CD4-positive, alpha-beta memory T cell (primary cell): ENCODE measurements around the gene UGT1A9. TPM values are rescaled to one million over a fixed set of nuclear protein-coding genes. Genes with fewer than 3 reads are reported as not detected.
"Not testable (repeated sequence)": the region's sequence is repeated elsewhere in the genome, so short reads cannot be mapped to it uniquely, and the experiment has no call there.

ENCODE experiments used
- CTCF ChIA-PET: fragments of 350-600 bp; sonication (Branson Sonifier 250); formaldehyde crosslinking; loops from one replicate; lab custom pipeline; 2021; ENCODE audit warnings: inconsistent platforms; ENCODE audit not compliant: partially characterized antibody; lab: Charles Lee
- POLR2A ChIA-PET: fragments of 350-600 bp; sonication (Branson Sonifier 250); formaldehyde crosslinking; loops from one replicate; lab custom pipeline; 2021; ENCODE audit not compliant: partially characterized antibody; lab: Charles Lee
- DNase-seq, 5 donors: peaks; one replicate each; pipeline versions ENCODE4 v3.0.0 to v3.0.0-alpha.2; 2020 to 2022; ENCODE audit warnings: mixed read lengths in 1 of 5
- H3K27ac ChIP-seq: one replicate; pipeline ENCODE4 v1.7.0; 2013; ENCODE audit warnings: low read depth, low read length
- H3K27me3 ChIP-seq: 2 replicates; pipeline ENCODE4 v1.7.0; 2013; ENCODE audit warnings: mild to moderate bottlenecking, low read length, moderate library complexity; ENCODE audit not compliant: insufficient read depth
- H3K36me3 ChIP-seq: 2 replicates; pipeline ENCODE4 v1.7.0; 2013; ENCODE audit warnings: mild to moderate bottlenecking, low read length, moderate library complexity; ENCODE audit not compliant: insufficient read depth
- H3K4me1 ChIP-seq: 2 replicates; pipeline ENCODE4 v1.7.0; 2013; ENCODE audit warnings: mild to moderate bottlenecking, low read length, moderate library complexity; ENCODE audit not compliant: insufficient read depth
- H3K4me3 ChIP-seq, 2 donors: one replicate each; pipeline ENCODE4 v1.7.0; 2013; ENCODE audit warnings: low read length in 2 of 2, mild to moderate bottlenecking in 1 of 2
- H3K9me3 ChIP-seq, 2 donors: one replicate each; pipeline ENCODE4 v1.7.0; 2013; ENCODE audit warnings: low read length in 2 of 2, control low read depth in 1 of 2; ENCODE audit not compliant: control insufficient read depth in 1 of 2
- H3K27ac Mint-ChIP-seq, 7 donors: one replicate each; pipeline ENCODE4 v1.8.0; 2020 to 2021; ENCODE audit warnings: mixed read lengths in 7 of 7, mild to moderate bottlenecking in 6 of 7, inconsistent platforms in 3 of 7, moderate library complexity in 3 of 7
- H3K27me3 Mint-ChIP-seq, 2 donors: one replicate each; pipeline ENCODE4 v1.8.0; 2020 to 2021; ENCODE audit warnings: mixed read lengths in 2 of 2
- H3K36me3 Mint-ChIP-seq, 2 donors: one replicate each; pipeline ENCODE4 v1.8.0; 2020 to 2021; ENCODE audit warnings: mixed read lengths in 2 of 2, inconsistent platforms in 1 of 2, mild to moderate bottlenecking in 1 of 2
- H3K4me1 Mint-ChIP-seq, 4 donors: one replicate each; pipeline ENCODE4 v1.8.0; 2020 to 2021; ENCODE audit warnings: mixed read lengths in 4 of 4, mild to moderate bottlenecking in 1 of 4
- H3K4me3 Mint-ChIP-seq, 8 donors: one replicate each; pipeline ENCODE4 v1.8.0; 2020 to 2021; ENCODE audit warnings: mixed read lengths in 8 of 8, mild to moderate bottlenecking in 7 of 8, moderate library complexity in 6 of 8, inconsistent platforms in 3 of 8
- H3K9me3 Mint-ChIP-seq, 8 donors: one replicate each; pipeline ENCODE4 v1.8.0; 2020 to 2021; ENCODE audit warnings: mixed read lengths in 8 of 8, mild to moderate bottlenecking in 5 of 8, inconsistent platforms in 3 of 8, moderate library complexity in 1 of 8
- intact Hi-C: fragments of 100-400 bp; cut with micrococcal nuclease; formaldehyde crosslinking; loops from one replicate; pipeline ENCODE4 v1.15.1; 2023
- polyA plus RNA-seq, 2 donors: library from polyadenylated mRNA; unstranded; fragments of 300-500 nt; fragmentation: Illumina TruSeq; gene quantifications; one replicate each; pipeline ENCODE4 v1.2.3, GENCODE V29; 2021
- total RNA-seq, 2 experiments: library from RNA; stranded (reverse); gene quantifications; one replicate each; pipeline ENCODE4 v1.2.3, GENCODE V29; 2021

Gene UGT1A9
- total and polyA plus RNA-seq, 4 experiments from 2014 or later = not detected

- H3K27me3 Mint-ChIP-seq = peaks cover 22 to 31% of the 10 kb centered on the region in 2 donors
- POLR2A ChIA-PET = no interaction called here
Observed at GRCh38 chr2:233650981-233651380, 20.7 kb upstream of the UGT1A9 start.

DNA sequence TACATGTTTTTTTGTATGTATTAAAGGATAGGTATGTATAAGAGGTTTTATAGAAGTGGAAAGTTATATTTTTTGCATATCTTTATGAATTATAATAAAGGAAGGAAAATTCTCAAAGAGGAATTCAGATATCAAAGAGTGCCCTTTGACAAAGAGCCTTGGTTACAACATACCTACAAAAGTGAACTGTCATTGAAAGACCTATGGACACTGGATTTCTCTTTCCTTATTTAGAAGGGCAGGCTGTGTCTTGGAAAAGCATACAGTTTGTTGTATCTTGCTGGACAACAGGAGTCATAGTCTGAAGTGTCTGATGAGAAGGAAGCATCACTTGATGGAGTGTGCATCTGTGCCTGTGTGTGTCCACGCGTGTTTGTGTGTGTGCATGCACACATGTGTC is 20.3 kb upstream of the UGT1A9 start:
- peaks cover 22 to 30% of the 10 kb centered on the region in 2 donors for H3K27me3 Mint-ChIP-seq
- H3K9me3 Mint-ChIP-seq = peaks cover under 1 to 15% (median 11%) of the 10 kb centered on the region in 8 donors
- Histone ChIP-seq H3K27me3 (no peaks in the 10 kb centered on the region), H3K4me1 (no peaks in the 10 kb centered on the region), H3K4me3 (no peak overlapping the region), H3K9me3 (no peaks in the 10 kb centered on the region), H3K27ac (no peak overlapping the region), H3K36me3 (no peaks in the 10 kb centered on the region)
- H3K36me3 Mint-ChIP-seq = peaks cover 5 to 7% of the 10 kb centered on the region in 2 donors
- CTCF ChIA-PET = no interaction called here
- H3K4me1 Mint-ChIP-seq = peaks cover 0 to 1% (median 0%) of the 10 kb centered on the region in 4 donors
- POLR2A ChIA-PET = no interaction called here
- H3K27ac Mint-ChIP-seq = no peak overlapping the region
- no peak for DNase-seq
- no peak overlapping the region for H3K4me3 Mint-ChIP-seq
- intact Hi-C loops = no loop called here

More at GRCh38 chr2:233650981-233651380, 20.7 kb upstream of the UGT1A9 start:
- DNase-seq = no peak
- Mint-ChIP-seq H3K4me1 (no peaks in the 10 kb centered on the region), H3K27ac (no peak overlapping the region), H3K9me3 (peaks cover 2 to 17% (median 14%) of the 10 kb centered on the region in 8 donors), H3K36me3 (peaks cover 6 to 9% of the 10 kb centered on the region in 2 donors), H3K4me3 (no peak overlapping the region)
- CTCF ChIA-PET = no interaction called here
- intact Hi-C loops = no loop called here
- no peaks in the 10 kb centered on the region for H3K4me1 ChIP-seq
- H3K9me3 ChIP-seq = no peaks in the 10 kb centered on the region
- H3K27ac ChIP-seq = no peak overlapping the region
- H3K27me3 ChIP-seq = no peaks in the 10 kb centered on the region
- H3K4me3 ChIP-seq = no peak overlapping the region
- H3K36me3 ChIP-seq = no peaks in the 10 kb centered on the region

GRCh38 chr2:233654501-233654900 is 17.2 kb upstream of the UGT1A9 start:
- no peaks in the 10 kb centered on the region for H3K9me3 ChIP-seq
- peaks cover 0 to 8% (median 0%) of the 10 kb centered on the region in 4 donors for H3K4me1 Mint-ChIP-seq
- no peak for DNase-seq
- H3K27ac Mint-ChIP-seq = no peak overlapping the region
- no peaks in the 10 kb centered on the region for H3K4me1 ChIP-seq
- ChIA-PET CTCF (no interaction called here), POLR2A (no interaction called here)
- H3K9me3 Mint-ChIP-seq = peaks cover 0 to 2% (median 0%) of the 10 kb centered on the region in 8 donors
- intact Hi-C loops = no loop called here
- no peaks in the 10 kb centered on the region for H3K36me3 Mint-ChIP-seq
- no peaks in the 10 kb centered on the region for H3K27me3 ChIP-seq
- no peaks in the 10 kb centered on the region for H3K36me3 ChIP-seq
- H3K27ac ChIP-seq = no peak overlapping the region
- H3K4me3 ChIP-seq = no peak overlapping the region
- peak overlapping the region in 1 of 8 donors; percentile 17 for H3K4me3 Mint-ChIP-seq
- H3K27me3 Mint-ChIP-seq = peaks cover 21 to 31% of the 10 kb centered on the region in 2 donors

DNA sequence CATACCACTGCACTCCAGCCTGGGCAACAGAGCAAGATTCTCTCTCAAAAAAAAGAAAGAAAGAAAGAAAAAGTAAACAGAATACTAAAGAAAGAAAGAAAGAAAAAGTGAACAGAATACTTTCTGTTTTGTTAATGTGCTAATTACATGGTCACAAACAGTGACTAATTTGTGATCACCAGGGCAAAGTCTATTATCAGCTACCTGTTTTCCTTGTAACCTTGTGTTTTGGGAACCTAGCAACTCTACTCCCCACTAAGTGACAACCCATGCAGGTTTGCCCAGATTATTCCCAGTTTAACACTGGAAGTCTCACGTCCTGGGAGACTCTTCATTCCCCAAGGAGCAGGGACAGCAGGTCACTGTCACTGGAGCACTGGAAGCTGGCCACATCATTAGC is 16.7 kb upstream of the UGT1A9 start:
- Mint-ChIP-seq H3K9me3 (peaks cover 0 to 2% (median 0%) of the 10 kb centered on the region in 8 donors), H3K4me3 (peak overlapping the region in 1 of 8 donors; percentile 17), H3K27me3 (peaks cover 21 to 31% of the 10 kb centered on the region in 2 donors), H3K36me3 (no peaks in the 10 kb centered on the region), H3K4me1 (peaks cover 0 to 8% (median 0%) of the 10 kb centered on the region in 4 donors), H3K27ac (no peak overlapping the region)
- ChIA-PET POLR2A (no interaction called here), CTCF (no interaction called here)
- no peak overlapping the region for H3K27ac ChIP-seq
- intact Hi-C loops = no loop called here
- no peaks in the 10 kb centered on the region for H3K9me3 ChIP-seq
- H3K36me3 ChIP-seq = no peaks in the 10 kb centered on the region
- H3K27me3 ChIP-seq = no peaks in the 10 kb centered on the region
- no peaks in the 10 kb centered on the region for H3K4me1 ChIP-seq
- H3K4me3 ChIP-seq = no peak overlapping the region
- no peak for DNase-seq

GRCh38 chr2:233655943-233656342 is 15.8 kb upstream of the UGT1A9 start:
- not testable (repeated sequence) for H3K9me3 Mint-ChIP-seq, H3K4me1 Mint-ChIP-seq

DNA sequence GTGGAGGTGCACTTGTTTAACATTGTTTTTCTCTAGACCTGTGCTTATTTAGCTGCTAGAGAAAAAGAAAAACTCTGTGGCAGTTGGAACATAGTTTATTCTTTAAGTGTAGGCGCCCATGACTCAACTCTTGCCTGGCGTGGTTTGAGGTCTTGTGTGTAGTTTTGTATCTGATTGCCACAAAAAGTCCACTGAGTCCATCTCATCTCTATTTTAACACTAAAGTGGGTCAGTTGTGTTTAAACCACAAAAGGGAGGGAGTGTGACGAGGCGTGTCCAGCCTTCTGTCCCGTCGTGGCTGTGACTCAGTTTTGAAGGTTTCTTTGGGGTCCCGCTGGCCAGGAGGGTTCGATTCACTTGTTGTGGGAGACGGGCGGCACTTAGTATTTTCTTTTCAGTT is 15.3 kb upstream of the UGT1A9 start:
- DNase-seq = no peak
- Histone ChIP-seq H3K9me3 (no peaks in the 10 kb centered on the region), H3K27ac (no peak overlapping the region), H3K4me1 (no peaks in the 10 kb centered on the region), H3K4me3 (no peak overlapping the region), H3K36me3 (no peaks in the 10 kb centered on the region), H3K27me3 (no peaks in the 10 kb centered on the region)
- CTCF ChIA-PET = no interaction called here
- intact Hi-C loops = no loop called here
- peaks cover 0 to 8% (median 0%) of the 10 kb centered on the region in 4 donors for H3K4me1 Mint-ChIP-seq
- peaks cover 17 to 33% of the 10 kb centered on the region in 2 donors for H3K27me3 Mint-ChIP-seq
- no peaks in the 10 kb centered on the region for H3K36me3 Mint-ChIP-seq
- no peak overlapping the region for H3K4me3 Mint-ChIP-seq
- H3K27ac Mint-ChIP-seq = no peak overlapping the region
- POLR2A ChIA-PET = no interaction called here
- H3K9me3 Mint-ChIP-seq = peaks cover 0 to 2% (median 0%) of the 10 kb centered on the region in 8 donors

More at GRCh38 chr2:233655943-233656342, 15.8 kb upstream of the UGT1A9 start:
- H3K27me3 ChIP-seq, H3K4me3 ChIP-seq, DNase-seq, CTCF ChIA-PET, H3K27ac Mint-ChIP-seq, H3K9me3 ChIP-seq, H3K36me3 ChIP-seq, H3K36me3 Mint-ChIP-seq, H3K4me3 Mint-ChIP-seq, intact Hi-C loops, H3K4me1 ChIP-seq, H3K27ac ChIP-seq, POLR2A ChIA-PET: not testable (repeated sequence)
- H3K27me3 Mint-ChIP-seq = peaks cover 17 to 29% of the 10 kb centered on the region in 2 donors

DNA sequence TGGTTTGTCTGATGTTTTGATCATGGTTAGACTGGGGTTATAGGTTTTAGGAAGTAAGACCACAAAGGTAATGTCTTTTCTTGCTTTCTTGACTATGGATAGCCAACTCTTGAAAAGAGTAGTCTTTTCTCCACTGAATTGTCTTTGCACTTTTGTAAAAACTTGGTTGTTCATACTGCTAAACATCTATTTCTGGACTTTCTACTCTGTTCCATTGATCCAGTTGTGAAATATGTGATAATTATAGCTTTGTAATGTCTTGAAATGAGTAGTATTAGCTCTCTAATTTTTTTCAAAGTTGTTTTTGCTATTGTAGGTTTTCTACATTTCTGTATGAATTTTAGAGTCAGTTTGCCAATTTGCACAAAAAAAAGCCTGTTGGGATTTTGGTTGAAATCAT is 13.1 kb upstream of the UGT1A9 start:
- H3K4me1 Mint-ChIP-seq = peaks cover 0 to 8% (median 0%) of the 10 kb centered on the region in 4 donors
- Histone ChIP-seq H3K36me3 (no peaks in the 10 kb centered on the region), H3K4me3 (no peak overlapping the region), H3K27ac (no peak overlapping the region), H3K4me1 (no peaks in the 10 kb centered on the region), H3K9me3 (no peaks in the 10 kb centered on the region), H3K27me3 (no peaks in the 10 kb centered on the region)
- H3K27me3 Mint-ChIP-seq = peaks cover 8 to 32% of the 10 kb centered on the region in 2 donors
- H3K9me3 Mint-ChIP-seq = peaks cover 0 to 10% (median 4%) of the 10 kb centered on the region in 8 donors
- intact Hi-C loops = no loop called here
- ChIA-PET POLR2A (no interaction called here), CTCF (no interaction called here)
- no peak overlapping the region for H3K27ac Mint-ChIP-seq
- H3K4me3 Mint-ChIP-seq = no peak overlapping the region
- DNase-seq = no peak
- no peaks in the 10 kb centered on the region for H3K36me3 Mint-ChIP-seq
